ENCODE results near the gene PPP1R2. TPM values are rescaled to one million over a fixed set of nuclear protein-coding genes. Genes with fewer than 3 reads are reported as not detected.

PPP1R2 gene
- total and polyA plus RNA-seq, 4 donors, result 31.3 to 55.4 (median 51.5) TPM

GRCh38 chr3:195468841-195469240 is 74.3 kb downstream of the PPP1R2 start:
- H3K4me1 ChIP-seq (ENCODE audit: control insufficient read depth in 1 of 2, insufficient read depth in 2 of 2, low read length in 2 of 2), result peaks cover 2 to 5% of the 10 kb centered on the region in 2 donors
- intact Hi-C loops (cut with DNase I), result no loop called here
- 93 to 95% methylated on average over 4 of the region's 4 CpGs for WGBS, 2 donors
- H3K9me3 ChIP-seq (ENCODE audit: control insufficient read depth, low read length), result no peaks in the 10 kb centered on the region
- ATAC-seq (ENCODE audit: low FRiP score), result no peak
- no peak overlapping the region for H3K27ac ChIP-seq (ENCODE audit: low read depth in 1 of 2, low read length in 2 of 2)
- H3K36me3 ChIP-seq (ENCODE audit: control insufficient read depth in 1 of 2, insufficient read depth in 2 of 2, low read length in 1 of 2), result no peaks in the 10 kb centered on the region
- DNase-seq, result no peak
- H3K27me3 ChIP-seq (ENCODE audit: control insufficient read depth in 1 of 2, insufficient read depth in 2 of 2, low read length in 1 of 2), result no peaks in the 10 kb centered on the region
- H3K4me3 ChIP-seq (ENCODE audit: low read length in 2 of 2), result no peak overlapping the region

DNA sequence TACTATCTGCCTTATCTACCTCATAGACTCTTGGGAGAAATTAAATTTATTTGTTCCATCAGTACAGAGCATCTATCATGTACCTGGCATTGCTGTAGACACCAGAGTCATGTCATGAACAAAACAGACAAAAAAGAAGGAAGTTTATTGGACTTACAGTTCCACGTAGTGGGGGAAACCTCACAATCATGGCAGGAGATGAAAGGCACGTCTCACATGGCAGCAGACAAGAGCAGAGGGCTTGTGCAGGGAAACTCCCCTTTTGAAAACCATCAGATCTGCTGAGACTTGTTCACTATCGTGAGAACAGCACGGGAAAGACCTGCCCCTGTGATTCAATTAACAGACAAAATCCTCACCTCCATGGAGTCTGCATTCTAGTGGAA is 74.7 kb downstream of the PPP1R2 start:
- DNase-seq, result no peak
- WGBS, 2 donors, result 84 to 89% methylated on average over 4 of the region's 4 CpGs
- Histone ChIP-seq H3K36me3 (ENCODE audit: control insufficient read depth in 1 of 2, insufficient read depth in 2 of 2, low read length in 1 of 2) (no peaks in the 10 kb centered on the region), H3K4me1 (ENCODE audit: control insufficient read depth in 1 of 2, insufficient read depth in 2 of 2, low read length in 2 of 2) (peaks cover 2 to 5% of the 10 kb centered on the region in 2 donors), H3K27me3 (ENCODE audit: control insufficient read depth in 1 of 2, insufficient read depth in 2 of 2, low read length in 1 of 2) (no peaks in the 10 kb centered on the region), H3K4me3 (ENCODE audit: low read length in 2 of 2) (no peak overlapping the region), H3K27ac (ENCODE audit: low read depth in 1 of 2, low read length in 2 of 2) (no peak overlapping the region), H3K9me3 (ENCODE audit: control insufficient read depth, low read length) (no peaks in the 10 kb centered on the region)
- intact Hi-C loops (cut with DNase I), result no loop called here
- no peak for ATAC-seq (ENCODE audit: low FRiP score)

GRCh38 chr3:195467641-195468390 is 75.3 kb downstream of the PPP1R2 start:
- 92 to 93% methylated on average over 5 of the region's 5 CpGs for WGBS, 2 donors
- ATAC-seq (ENCODE audit: low FRiP score), result no peak
- H3K27ac ChIP-seq (ENCODE audit: low read depth in 1 of 2, low read length in 2 of 2), result no peak overlapping the region

GRCh38 chr3:195466251-195466650 is 76.9 kb downstream of the PPP1R2 start:
- ATAC-seq (ENCODE audit: low FRiP score), result no peak

More at GRCh38 chr3:195467641-195468390, 75.3 kb downstream of the PPP1R2 start:
- Histone ChIP-seq H3K4me1 (ENCODE audit: control insufficient read depth in 1 of 2, insufficient read depth in 2 of 2, low read length in 2 of 2) (peaks cover 2 to 5% of the 10 kb centered on the region in 2 donors), H3K9me3 (ENCODE audit: control insufficient read depth, low read length) (no peaks in the 10 kb centered on the region), H3K27me3 (ENCODE audit: control insufficient read depth in 1 of 2, insufficient read depth in 2 of 2, low read length in 1 of 2) (no peaks in the 10 kb centered on the region), H3K4me3 (ENCODE audit: low read length in 2 of 2) (no peak overlapping the region), H3K36me3 (ENCODE audit: control insufficient read depth in 1 of 2, insufficient read depth in 2 of 2, low read length in 1 of 2) (no peaks in the 10 kb centered on the region)
- intact Hi-C loops (cut with DNase I), result no loop called here
- DNase-seq, result no peak

More at GRCh38 chr3:195466251-195466650, 76.9 kb downstream of the PPP1R2 start:
- H3K4me3 ChIP-seq (ENCODE audit: low read length in 2 of 2), result no peak overlapping the region
- no peak for DNase-seq
- H3K9me3 ChIP-seq (ENCODE audit: control insufficient read depth, low read length), result no peaks in the 10 kb centered on the region
- H3K4me1 ChIP-seq (ENCODE audit: control insufficient read depth in 1 of 2, insufficient read depth in 2 of 2, low read length in 2 of 2), result peaks cover 0 to 2% of the 10 kb centered on the region in 2 donors
- no peaks in the 10 kb centered on the region for H3K27me3 ChIP-seq (ENCODE audit: control insufficient read depth in 1 of 2, insufficient read depth in 2 of 2, low read length in 1 of 2)
- H3K27ac ChIP-seq (ENCODE audit: low read depth in 1 of 2, low read length in 2 of 2), result no peak overlapping the region
- intact Hi-C loops (cut with DNase I), result no loop called here
- WGBS, 2 donors, result 54 to 61% methylated on average over 4 of the region's 4 CpGs
- no peaks in the 10 kb centered on the region for H3K36me3 ChIP-seq (ENCODE audit: control insufficient read depth in 1 of 2, insufficient read depth in 2 of 2, low read length in 1 of 2)

Other genes with a start within 250 kb of the PPP1R2 start
- gene ACAP2, start 100.3 kb downstream of the PPP1R2 start, total RNA-seq, result 10 to 100 TPM; 38.7 to 70.3 TPM
- 1 to 10 TPM; 6.5 to 9.9 TPM for gene ACAP2, start 100.3 kb downstream of the PPP1R2 start, polyA plus RNA-seq
- 100 to 1,000 TPM; 301 to 596 TPM for gene APOD, start 40.6 kb upstream of the PPP1R2 start, total RNA-seq
- 10 to 100 TPM in 1 of 2 donors, 1 to 10 TPM in 1; 6.4 to 17.3 TPM for gene APOD, start 40.6 kb upstream of the PPP1R2 start, polyA plus RNA-seq
- 10 to 100 TPM in 1 of 2 donors, 1 to 10 TPM in 1; 4.5 to 17.8 TPM for gene MUC20, start 177.7 kb upstream of the PPP1R2 start, total RNA-seq
- gene MUC20, start 177.7 kb upstream of the PPP1R2 start, polyA plus RNA-seq, result 10 to 100 TPM in 1 of 2 donors, 1 to 10 TPM in 1; 2.9 to 17.7 TPM

Data from aorta (tissue), 5 donors.